PFSK-1 (cell line): Measurements from ENCODE around the gene ITCH.

Experiments used
- FOXP2 ChIP-seq: optimal IDR thresholded peaks from 2 replicates; pipeline ENCODE3; 2011; ENCODE audit warnings: borderline replicate concordance, control low read depth, inconsistent platforms; ENCODE audit not compliant: insufficient read depth; ENCODE audit errors: extremely low read length, extremely low read depth
- POLR2AphosphoS5 ChIP-seq: IDR thresholded peaks from 2 replicates; pipeline ENCODE4 v1.6.1; 2012; ENCODE audit warnings: low read depth, mild to moderate bottlenecking, control low read depth, low read length, moderate library complexity
- REST ChIP-seq, 2 experiments: IDR thresholded peaks; 2 replicates each; pipeline versions ENCODE4 v1.6.1 to v1.8.0; 2011 to 2012; ENCODE audit warnings: low read depth in 2 of 2, low read length in 2 of 2, control low read depth in 1 of 2, inconsistent platforms in 1 of 2, mild to moderate bottlenecking in 1 of 2, moderate library complexity in 1 of 2; ENCODE audit not compliant: insufficient read depth in 1 of 2
- SIN3A ChIP-seq: IDR thresholded peaks from 2 replicates; pipeline ENCODE4 v1.6.1; 2012; ENCODE audit warnings: mild to moderate bottlenecking, low read length, moderate library complexity, borderline replicate concordance; ENCODE audit not compliant: insufficient read depth
- TAF1 ChIP-seq: IDR thresholded peaks from 2 replicates; pipeline ENCODE4 v1.6.1; 2012; ENCODE audit warnings: low read length, control low read depth, borderline replicate concordance; ENCODE audit not compliant: insufficient read depth

ITCH gene

GRCh38 chr20:34517114-34517505 lies 154.0 kb downstream of the ITCH start:
- TF ChIP-seq SIN3A (no peak), POLR2AphosphoS5 (no peak), REST (IDR thresholded peaks at IDR 0.05; ENCODE audit: insufficient read depth in 1 of 2, low read depth in 2 of 2, low read length in 2 of 2) (no peak), FOXP2 (no peak), TAF1 (no peak)

- TF ChIP-seq REST (IDR thresholded peaks at IDR 0.05; ENCODE audit: insufficient read depth in 1 of 2, low read depth in 2 of 2, low read length in 2 of 2) (no peak), TAF1 (no peak), FOXP2 (peak; percentile 66), POLR2AphosphoS5 (no peak), SIN3A (no peak)
These were observed 160.1 kb downstream of the ITCH start for GRCh38 chr20:34522969-34523871.

- TF ChIP-seq REST (IDR thresholded peaks at IDR 0.05; ENCODE audit: insufficient read depth in 1 of 2, low read depth in 2 of 2, low read length in 2 of 2) (no peak), FOXP2 (no peak), TAF1 (no peak), SIN3A (no peak), POLR2AphosphoS5 (no peak)
These were observed 161.4 kb downstream of the ITCH start for GRCh38 chr20:34524426-34524825.

- no peak for TF ChIP-seq TAF1
- TF ChIP-seq FOXP2, result no peak
- no peak for TF ChIP-seq SIN3A
- TF ChIP-seq REST (IDR thresholded peaks at IDR 0.05; ENCODE audit: insufficient read depth in 1 of 2, low read depth in 2 of 2, low read length in 2 of 2), result no peak
- no peak for TF ChIP-seq POLR2AphosphoS5
These were observed 162.3 kb downstream of the ITCH start for GRCh38 chr20:34525342-34525708.
